PC-3 (cell line): Measurements from ENCODE around the gene ABTB2. TPM values are rescaled to one million over a fixed set of nuclear protein-coding genes. Genes with fewer than 3 reads are reported as not detected.

Source experiments
- ATAC-seq: fragments of 200-7000 bp; cut with Tn5 transposase; 2 replicates; pipeline ENCODE4 v1.9.1; 2020; ENCODE audit warnings: mild to moderate bottlenecking, moderate library complexity
- BruUV-seq: library from RNA; stranded (reverse); fragments of 400-500 nt; replicated peaks from 2 replicates; lab custom pipeline; 2021; lab: Mats Ljungman, UMichigan
- CTCF ChIA-PET: fragments of 300-600 bp; sonication (Branson Sonifier 250); formaldehyde crosslinking; loops from one replicate; lab custom pipeline; 2022; ENCODE audit warnings: antibody characterized with exemption; lab: Charles Lee
- POLR2A ChIA-PET: fragments of 300-600 bp; sonication (Branson Sonifier 250); formaldehyde crosslinking; loops from one replicate; lab custom pipeline; 2022; ENCODE audit warnings: antibody characterized with exemption; ENCODE audit not compliant: unreplicated experiment; lab: Charles Lee
- DNase-seq: peaks from one replicate; pipeline ENCODE4 v3.0.0-alpha.2; 2015
- H2AFZ ChIP-seq: fragments of 300-600 bp; sonication (generic); 2 replicates; pipeline ENCODE4 v1.6.0; 2016; ENCODE audit warnings: antibody characterized with exemption, low read length
- H3F3A ChIP-seq: fragments of 300-600 bp; sonication (generic); one replicate; pipeline ENCODE4 v1.6.0; 2017; ENCODE audit warnings: antibody characterized with exemption, low read length, control low read depth, mild to moderate bottlenecking; ENCODE audit not compliant: unreplicated experiment
- H3K27ac ChIP-seq: fragments of 300-600 bp; sonication (generic); 2 replicates; pipeline ENCODE4 v1.5.1; 2016; ENCODE audit warnings: mild to moderate bottlenecking, low read length
- H3K27me3 ChIP-seq: fragments of 300-600 bp; sonication (generic); 2 replicates; pipeline ENCODE4 v1.6.1; 2016; ENCODE audit warnings: low read length, mixed read lengths
- H3K36me3 ChIP-seq: fragments of 300-600 bp; sonication (generic); 2 replicates; pipeline ENCODE4 v1.6.1; 2016; ENCODE audit warnings: low read depth, mixed run types, low read length, mixed read lengths
- H3K4me1 ChIP-seq: fragments of 300-600 bp; sonication (generic); 2 replicates; pipeline ENCODE4 v1.5.1; 2016; ENCODE audit warnings: low read length; ENCODE audit not compliant: insufficient read depth
- H3K4me2 ChIP-seq: fragments of 300-600 bp; sonication (generic); 2 replicates; pipeline ENCODE4 v1.6.0; 2016; ENCODE audit warnings: low read length
- H3K4me3 ChIP-seq: fragments of 300-600 bp; sonication (generic); 2 replicates; pipeline ENCODE4 v1.5.1; 2016; ENCODE audit warnings: mild to moderate bottlenecking, low read length, mixed read lengths
- H3K79me2 ChIP-seq: fragments of 300-600 bp; sonication (generic); 2 replicates; pipeline ENCODE4 v1.6.1; 2017; ENCODE audit warnings: low read length, mixed read lengths
- H3K9ac ChIP-seq: fragments of 300-600 bp; sonication (generic); 2 replicates; pipeline ENCODE4 v1.6.0; 2016; ENCODE audit warnings: mild to moderate bottlenecking, low read length
- H3K9me2 ChIP-seq: fragments of 300-600 bp; sonication (generic); replicated peaks from 2 replicates; pipeline ENCODE4 v1.6.1; 2016; ENCODE audit warnings: mixed run types, low read length, mixed read lengths
- H3K9me3 ChIP-seq: fragments of 300-600 bp; sonication (generic); 2 replicates; pipeline ENCODE4 v1.6.1; 2016; ENCODE audit warnings: low read length, mixed read lengths
- H4K20me1 ChIP-seq: fragments of 300-600 bp; sonication (generic); 2 replicates; pipeline ENCODE4 v1.6.1; 2016; ENCODE audit warnings: low read length, mixed read lengths
- CTCF ChIP-seq: fragments of 300-600 bp; sonication (generic); conservative IDR thresholded peaks from 2 replicates; pipeline ENCODE4 v1.5.1; 2017; ENCODE audit warnings: antibody characterized with exemption, low read depth, mild to moderate bottlenecking, low read length
- EZH2 ChIP-seq: fragments of 300-600 bp; sonication (generic); IDR thresholded peaks from one replicate; pipeline ENCODE4 v1.6.1; 2017; ENCODE audit warnings: antibody characterized with exemption, mild to moderate bottlenecking, low read length; ENCODE audit not compliant: unreplicated experiment
- EZH2phosphoT487 ChIP-seq: fragments of 300-600 bp; sonication (generic); IDR thresholded peaks from 2 replicates; pipeline ENCODE4 v1.6.1; 2018; ENCODE audit warnings: mild to moderate bottlenecking, antibody characterized with exemption, low read length, borderline replicate concordance
- intact Hi-C: fragments of 100-400 bp; cut with micrococcal nuclease; formaldehyde crosslinking; loops from 2 replicates; pipeline ENCODE4 v1.9.0; 2023
- total RNA-seq: library from RNA; depleted of rRNA; stranded (reverse); fragments of >200 nt; gene quantifications from 2 replicates; pipeline ENCODE4 v1.2.3, GENCODE V29; 2014

The ABTB2 gene
- total RNA-seq, 1 experiment from 2014 or later = 5.2 TPM

DNA sequence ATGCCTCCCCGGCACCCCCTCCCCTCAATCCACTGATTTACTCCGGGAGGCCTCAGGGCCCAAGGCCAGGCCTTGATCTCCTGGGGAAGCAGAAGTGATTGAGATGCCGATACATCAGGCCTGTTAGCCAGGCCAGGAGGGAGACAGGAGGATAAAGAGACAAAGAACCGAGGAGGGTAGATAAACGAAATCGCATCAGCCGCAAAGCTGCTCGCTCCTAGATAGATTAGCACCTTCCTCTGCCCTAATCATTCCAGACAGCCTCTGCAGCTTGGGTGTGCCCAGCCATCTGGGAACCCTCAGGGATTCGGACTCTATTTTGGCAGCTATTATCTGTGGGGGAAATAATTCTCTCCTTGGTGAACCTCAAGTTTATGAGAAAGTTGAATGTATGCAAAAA is 121.2 kb downstream of the ABTB2 start:
- BruUV-seq = no TSS peak
- ATAC-seq (no peak), DNase-seq (no peak)
- H2AFZ ChIP-seq = no peak overlapping the region
- H3K27me3 ChIP-seq = no peaks in the 10 kb centered on the region
- CTCF ChIA-PET = no interaction called here
- POLR2A ChIA-PET = no interaction called here
- H3K9me2 ChIP-seq = no peaks in the 10 kb centered on the region
- intact Hi-C loops = no loop called here
- H3K36me3 ChIP-seq = no peaks in the 10 kb centered on the region
- peaks cover 4% of the 10 kb centered on the region; the same call in 1 of the 2 replicates for H3K79me2 ChIP-seq
- H3K27ac ChIP-seq = no peak overlapping the region
- no peaks in the 10 kb centered on the region for H4K20me1 ChIP-seq
- no peaks in the 10 kb centered on the region for H3F3A ChIP-seq
- H3K9me3 ChIP-seq = no peaks in the 10 kb centered on the region
- peaks cover 10% of the 10 kb centered on the region for H3K4me1 ChIP-seq
- H3K9ac ChIP-seq = no peak overlapping the region
- no peak overlapping the region for H3K4me2 ChIP-seq
- no peak overlapping the region for H3K4me3 ChIP-seq
- TF ChIP-seq EZH2 = no peak
- no peak for TF ChIP-seq CTCF
- no peak for TF ChIP-seq EZH2phosphoT487

DNA sequence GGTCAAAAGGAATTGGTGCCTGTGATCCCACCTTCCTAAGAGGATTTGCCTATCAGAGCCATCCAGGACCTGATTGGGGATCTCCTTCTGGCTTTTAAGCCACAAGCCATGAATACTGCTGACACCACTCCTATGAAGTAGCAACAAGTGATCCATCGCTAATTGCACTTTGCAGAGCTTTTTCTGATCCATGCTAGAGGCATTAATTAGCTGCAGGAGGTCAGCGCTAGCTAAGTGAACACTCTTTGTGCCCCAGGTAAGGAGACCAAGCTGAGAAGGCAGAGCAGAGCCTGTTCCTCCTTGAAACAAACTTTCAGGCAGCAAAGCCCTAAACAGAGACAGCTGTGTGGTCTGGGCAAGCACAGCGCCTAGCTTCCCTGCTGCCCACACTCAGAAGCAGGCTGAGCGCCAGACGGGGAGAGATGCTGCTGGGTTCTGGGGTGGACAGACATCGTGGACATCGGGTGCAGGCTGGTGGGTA is 122.2 kb downstream of the ABTB2 start:
- peaks cover 10% of the 10 kb centered on the region for H3K4me1 ChIP-seq
- no peaks in the 10 kb centered on the region for H3K27me3 ChIP-seq
- BruUV-seq = no TSS peak
- H3K4me3 ChIP-seq = no peak overlapping the region
- H4K20me1 ChIP-seq = no peaks in the 10 kb centered on the region
- H2AFZ ChIP-seq = no peak overlapping the region
- no peaks in the 10 kb centered on the region for H3K36me3 ChIP-seq
- H3K79me2 ChIP-seq = peaks cover 4% of the 10 kb centered on the region; the same call in 1 of the 2 replicates
- H3K9ac ChIP-seq = no peak overlapping the region
- POLR2A ChIA-PET = no interaction called here
- no peak for ATAC-seq
- CTCF ChIA-PET = no interaction called here
- H3F3A ChIP-seq = no peaks in the 10 kb centered on the region
- H3K9me2 ChIP-seq = no peaks in the 10 kb centered on the region
- H3K9me3 ChIP-seq = no peaks in the 10 kb centered on the region
- H3K4me2 ChIP-seq = no peak overlapping the region
- no peak overlapping the region for H3K27ac ChIP-seq
- no peak for DNase-seq
- intact Hi-C loops = no loop called here
- TF ChIP-seq EZH2 = no peak
- no peak for TF ChIP-seq EZH2phosphoT487
- no peak for TF ChIP-seq CTCF

GRCh38 chr11:34235189-34235588 is 122.6 kb downstream of the ABTB2 start:
- Histone ChIP-seq H3K9ac (no peak overlapping the region), H3K27ac (no peak overlapping the region), H3F3A (no peaks in the 10 kb centered on the region), H3K27me3 (no peaks in the 10 kb centered on the region), H3K36me3 (no peaks in the 10 kb centered on the region), H2AFZ (no peak overlapping the region), H3K79me2 (peaks cover 4% of the 10 kb centered on the region; the same call in 1 of the 2 replicates), H4K20me1 (no peaks in the 10 kb centered on the region), H3K4me3 (no peak overlapping the region), H3K4me1 (peaks cover 10% of the 10 kb centered on the region), H3K4me2 (no peak overlapping the region), H3K9me3 (no peaks in the 10 kb centered on the region), H3K9me2 (no peaks in the 10 kb centered on the region)
- no peak for ATAC-seq
- intact Hi-C loops = no loop called here
- BruUV-seq = no TSS peak
- ChIA-PET CTCF (no interaction called here), POLR2A (no interaction called here)
- DNase-seq = no peak
- TF ChIP-seq CTCF (no peak), EZH2 (no peak), EZH2phosphoT487 (no peak)
